Tibial nerve (tissue), 4 donors: ENCODE results near the gene PIGZ.

Experiments used
- CTCF ChIP-seq, 5 experiments: fragments of 200-600 bp in 3 of 5; fragments of 450-650 bp in 2 of 5; sonication (generic) in 3 of 5; IDR thresholded peaks; one replicate each; pipeline ENCODE4 v1.5.1; 2016 to 2019; ENCODE audit warnings: antibody characterized with exemption in 5 of 5, mild to moderate bottlenecking in 3 of 5, moderate library complexity in 2 of 5
- EP300 ChIP-seq, 2 donors: sonication (generic); formaldehyde crosslinking; IDR thresholded peaks; one replicate each; pipeline ENCODE4 v1.6.1; 2017; ENCODE audit warnings: antibody characterized with exemption in 2 of 2, mild to moderate bottlenecking in 1 of 2
- POLR2A ChIP-seq, 2 donors: fragments of 450-650 bp; IDR thresholded peaks; one replicate each; pipeline ENCODE4 v1.6.1; 2017; ENCODE audit warnings: antibody characterized with exemption in 2 of 2, mild to moderate bottlenecking in 2 of 2, moderate library complexity in 2 of 2

- TF ChIP-seq POLR2A (IDR thresholded peaks at IDR 0.05) (no peak), CTCF (IDR thresholded peaks at IDR 0.05) (no peak), EP300 (IDR thresholded peaks at IDR 0.05) (no peak)
Measured at GRCh38 chr3:196997311-196997710, 28.7 kb upstream of the PIGZ start.
